Right ventricle myocardium inferior (tissue), 1 donor: ENCODE results near the gene MAST4. TPM values are rescaled to one million over a fixed set of nuclear protein-coding genes. Genes with fewer than 3 reads are reported as not detected.

ENCODE experiments used
- ATAC-seq: fragments of 200-7000 bp; cut with Tn5 transposase; one replicate; pipeline ENCODE4 v1.9.1; 2020; ENCODE audit warnings: mild to moderate bottlenecking, moderate library complexity
- DNase-seq: peaks from one replicate; pipeline ENCODE4 v3.0.0; 2021; ENCODE audit errors: missing footprints
- intact Hi-C: fragments of 100-400 bp; cut with DNase I; formaldehyde crosslinking; loops from one replicate; pipeline ENCODE4 v1.11.0; 2022
- total RNA-seq: library from RNA; stranded (reverse); fragmentation: NEBNext Ultra II Directional; extraction: Animal tissue kit (Norgen Biotek cat#: 25700); gene quantifications from one replicate; pipeline ENCODE4 v1.2.1, GENCODE V29; 2021
- donor health status: DM: no; HTN: yes; CAD: no; lungs with severe emphysema.

The MAST4 gene
- total RNA-seq, 1 donor from 2014 or later, result 39.6 TPM

DNA sequence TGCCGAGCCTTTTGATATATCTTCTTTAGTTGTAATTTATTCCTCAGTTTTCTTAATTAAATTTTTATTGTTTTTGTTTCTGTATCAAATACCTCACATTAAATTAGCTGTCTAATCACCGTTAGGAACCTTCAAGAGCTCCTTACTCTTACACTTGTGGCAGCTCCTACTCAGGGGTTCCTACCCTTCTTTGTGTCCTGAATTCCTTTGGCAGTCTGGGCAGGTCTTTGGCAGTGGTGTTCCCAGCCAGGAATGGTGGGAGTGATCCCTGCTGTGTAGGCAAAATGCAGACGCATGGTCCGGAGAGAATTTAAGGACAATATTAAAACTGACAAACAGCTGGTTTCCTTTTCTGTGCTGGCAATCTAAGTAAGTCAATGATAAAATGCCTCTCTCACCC, 41.8 kb downstream of the MAST4 start:
- DNase-seq (no peak), ATAC-seq (no peak)
- intact Hi-C loops, result loop anchor here (1.0 kb wide), 1 partner anchor 11 kb away; no protein-coding TSS in a partner anchor

DNA sequence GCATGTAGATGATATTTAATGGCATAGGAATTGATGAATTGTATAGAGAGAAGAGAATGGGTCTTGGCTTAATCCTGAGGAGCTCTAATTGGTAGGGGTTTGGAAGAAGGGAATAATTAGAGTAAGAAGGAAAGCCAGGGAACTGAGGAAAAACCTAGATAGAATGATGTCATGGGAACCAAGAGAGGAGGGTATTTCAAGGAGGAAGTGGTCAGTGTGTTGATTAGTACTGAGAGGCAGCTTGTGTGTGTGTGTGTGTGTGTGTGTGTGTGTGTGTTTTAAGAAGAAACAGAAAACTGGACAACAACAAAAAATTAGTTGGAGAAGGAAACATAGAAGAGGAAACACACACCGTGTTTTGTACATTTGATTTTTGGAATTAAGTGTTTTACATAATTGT, 42.8 kb downstream of the MAST4 start:
- ATAC-seq, result no peak
- intact Hi-C loops, result no loop called here

DNA sequence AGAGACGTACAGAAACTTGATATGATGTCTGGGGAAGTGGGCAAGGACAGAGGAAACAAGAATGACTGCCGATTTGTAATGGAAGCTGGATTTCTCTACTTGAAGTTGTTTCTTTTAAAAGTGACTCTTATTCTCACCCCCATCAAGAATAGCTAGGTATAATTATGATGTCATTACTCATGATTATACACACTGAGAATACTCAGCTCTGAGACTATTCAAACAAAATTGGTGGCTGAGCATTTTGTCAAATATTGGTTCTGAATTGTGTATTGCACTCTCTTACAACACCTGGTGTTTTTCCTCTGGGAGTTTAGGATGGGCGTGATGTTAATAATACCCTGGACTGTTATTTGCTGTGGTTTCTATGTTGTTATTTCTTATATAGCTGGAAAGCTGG, 46.3 kb downstream of the MAST4 start:
- intact Hi-C loops, result no loop called here
- no peak for DNase-seq
- no peak for ATAC-seq

More for the DNA sequence above, 42.8 kb downstream of the MAST4 start:
- DNase-seq, result no peak

- ATAC-seq (no peak), DNase-seq (no peak)
- intact Hi-C loops, result no loop called here
Measured at GRCh38 chr5:66643387-66643786, 47.2 kb downstream of the MAST4 start.

DNA sequence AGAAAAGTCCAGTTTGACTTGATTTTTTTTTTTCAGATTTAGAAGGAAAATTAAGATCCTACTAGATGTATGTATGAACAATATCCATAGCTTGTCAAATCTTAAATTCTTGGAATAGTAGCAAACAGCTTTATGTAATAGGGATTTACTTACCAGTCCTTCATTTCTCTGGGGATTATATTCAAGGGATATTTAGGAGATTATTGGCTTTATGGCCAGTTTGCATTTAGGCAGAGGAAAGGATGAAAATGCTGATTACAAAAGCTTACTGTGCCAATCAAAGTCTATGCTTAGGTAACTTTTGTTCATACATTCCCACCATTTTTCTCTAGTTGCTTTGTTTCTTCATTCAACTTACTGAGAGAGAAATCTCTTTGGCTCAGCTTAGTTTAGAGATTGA, 47.9 kb downstream of the MAST4 start:
- ATAC-seq (no peak), DNase-seq (no peak)
- intact Hi-C loops, result no loop called here

DNA sequence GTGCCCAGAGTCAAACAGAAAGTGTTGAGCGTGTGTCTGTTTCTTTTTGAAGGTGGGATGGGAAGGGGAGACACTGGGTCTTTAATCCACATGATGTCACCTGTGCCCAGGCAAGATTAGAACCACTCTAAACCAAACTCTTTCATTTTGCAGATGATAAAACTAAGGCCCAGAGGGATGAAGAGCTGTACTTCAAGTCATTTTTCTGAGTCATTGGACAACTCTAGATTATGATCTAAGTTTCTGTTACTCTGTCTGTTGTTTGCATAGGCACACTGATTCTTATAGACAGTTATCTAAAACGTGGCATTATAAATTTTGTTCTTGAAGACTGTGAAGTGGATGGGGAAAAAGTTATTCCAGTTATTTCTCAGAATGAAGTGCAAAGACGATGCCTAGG, 48.8 kb downstream of the MAST4 start:
- intact Hi-C loops, result no loop called here
- DNase-seq, result no peak
- ATAC-seq, result no peak

GRCh38 chr5:66646570-66646969, 50.4 kb downstream of the MAST4 start:
- intact Hi-C loops, result no loop called here
- ATAC-seq (peak; percentile 59), DNase-seq (no peak)

GRCh38 chr5:66647146-66647856, 51.1 kb downstream of the MAST4 start:
- DNase-seq (no peak), ATAC-seq (peak; percentile 54)
- intact Hi-C loops, result no loop called here

GRCh38 chr5:66652818-66653217, 56.6 kb downstream of the MAST4 start:
- DNase-seq (no peak), ATAC-seq (no peak)
- intact Hi-C loops, result no loop called here

GRCh38 chr5:66653325-66653724, 57.1 kb downstream of the MAST4 start:
- no peak for ATAC-seq
- intact Hi-C loops, result no loop called here

GRCh38 chr5:66655395-66656324, 59.5 kb downstream of the MAST4 start:
- DNase-seq, result no peak
- intact Hi-C loops, result no loop called here
- peak; percentile 62 for ATAC-seq

More at GRCh38 chr5:66653325-66653724, 57.1 kb downstream of the MAST4 start:
- DNase-seq, result no peak

DNA sequence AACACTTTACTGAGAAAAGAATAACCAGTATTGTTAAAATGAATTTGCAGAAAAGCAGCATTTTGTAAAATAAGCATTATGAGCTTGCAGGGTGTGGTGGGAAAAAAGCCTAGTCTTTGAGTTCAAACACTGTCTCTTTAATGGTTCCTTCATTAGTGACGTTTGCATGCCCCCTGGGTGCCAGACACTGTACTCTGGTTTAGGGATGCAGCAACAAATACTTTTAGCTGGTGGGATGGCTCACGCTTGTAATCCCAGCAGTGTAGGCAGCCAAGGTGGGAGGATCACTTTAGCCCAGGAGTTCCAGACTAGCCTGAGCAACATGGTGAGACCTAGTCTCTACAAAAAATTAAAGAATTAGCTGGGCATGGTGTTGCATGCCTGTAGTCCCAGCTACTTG, 62.3 kb downstream of the MAST4 start:
- ATAC-seq, result no peak
- intact Hi-C loops, result no loop called here
- no peak for DNase-seq

DNA sequence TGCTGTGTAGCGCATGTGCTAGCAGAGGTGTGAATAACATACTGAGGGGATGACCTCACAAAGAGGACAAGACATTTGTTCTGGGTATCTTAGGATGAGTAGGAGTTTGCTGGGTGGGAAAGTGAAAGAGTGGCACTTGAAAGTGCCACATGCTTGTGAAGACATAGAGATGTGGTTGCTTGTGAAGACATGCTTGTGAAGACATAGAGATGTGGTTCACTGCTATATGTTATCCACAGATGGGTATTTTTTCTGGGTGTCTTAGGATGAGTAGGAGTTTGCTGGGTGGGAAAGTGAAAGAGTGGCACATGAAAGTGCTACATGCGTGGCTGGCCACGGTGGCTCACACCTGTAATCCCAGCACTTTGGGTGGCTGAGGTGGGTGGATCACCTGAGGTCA, 63.6 kb downstream of the MAST4 start:
- DNase-seq (no peak), ATAC-seq (no peak)
- intact Hi-C loops, result no loop called here

- ATAC-seq, result no peak
- intact Hi-C loops, result no loop called here
- no peak for DNase-seq
Measured at GRCh38 chr5:66660396-66660795, 64.2 kb downstream of the MAST4 start.

DNA sequence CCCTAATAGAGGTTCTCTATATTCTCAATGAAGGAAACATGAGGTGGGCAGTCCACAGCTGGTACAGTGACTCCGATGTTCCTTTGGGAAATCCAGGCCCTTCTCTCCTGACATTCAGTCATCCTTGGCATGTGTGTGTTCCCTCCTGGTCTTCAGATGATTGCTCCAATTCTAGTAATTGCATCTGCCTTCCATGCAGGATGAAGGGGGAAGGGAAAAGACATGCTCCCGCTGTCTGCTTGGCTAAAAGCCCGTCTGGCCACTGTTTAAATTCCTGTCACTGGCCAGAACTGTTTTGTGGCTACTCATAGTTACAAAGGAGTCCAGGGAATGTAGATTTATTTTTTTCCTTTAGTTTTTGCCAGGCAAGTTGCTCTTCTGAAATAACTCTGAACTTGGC, 65.0 kb downstream of the MAST4 start:
- no peak for DNase-seq
- ATAC-seq, result peak; percentile 83
- intact Hi-C loops, result no loop called here

- DNase-seq (no peak), ATAC-seq (no peak)
- intact Hi-C loops, result no loop called here
Measured at GRCh38 chr5:66666778-66667177, 70.6 kb downstream of the MAST4 start.

DNA sequence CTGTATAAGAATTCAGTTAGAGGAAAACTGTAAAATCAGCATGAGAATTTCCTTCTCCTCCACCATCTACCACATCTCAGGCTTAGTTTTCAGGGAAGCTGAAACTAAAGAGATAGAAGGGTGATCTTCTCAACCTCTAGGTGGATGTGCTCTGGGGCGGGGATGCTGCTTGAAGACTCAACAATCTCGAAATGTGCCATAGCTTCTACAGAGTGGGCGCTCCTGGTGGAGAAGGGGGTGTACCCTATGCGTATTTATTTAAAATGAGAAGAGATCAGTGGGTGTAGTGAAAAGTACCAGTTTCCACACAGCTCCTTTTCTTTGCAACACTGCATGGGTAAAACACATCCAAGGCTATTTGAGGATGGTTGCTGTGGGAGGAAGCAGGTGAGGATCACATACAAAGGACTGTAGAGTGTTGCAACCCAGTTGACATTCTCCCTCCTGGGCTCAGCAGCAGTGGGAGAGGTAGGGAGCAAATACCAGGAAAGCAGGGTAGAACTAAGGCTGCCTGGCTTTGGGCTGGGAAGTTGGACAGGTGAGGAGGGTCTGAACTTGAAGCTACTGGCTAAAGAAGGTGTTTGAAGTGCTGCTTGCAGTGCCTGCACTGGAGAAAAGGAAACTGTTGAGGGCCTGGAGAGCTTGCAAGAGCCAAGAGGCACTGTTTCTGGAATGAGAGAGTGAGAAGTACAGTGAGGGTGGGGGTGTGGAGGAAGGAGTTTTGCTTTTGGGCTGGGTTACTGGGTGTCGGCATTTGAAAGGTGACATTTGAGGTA, 73.1 kb downstream of the MAST4 start:
- ATAC-seq (no peak), DNase-seq (no peak)
- intact Hi-C loops, result no loop called here

DNA sequence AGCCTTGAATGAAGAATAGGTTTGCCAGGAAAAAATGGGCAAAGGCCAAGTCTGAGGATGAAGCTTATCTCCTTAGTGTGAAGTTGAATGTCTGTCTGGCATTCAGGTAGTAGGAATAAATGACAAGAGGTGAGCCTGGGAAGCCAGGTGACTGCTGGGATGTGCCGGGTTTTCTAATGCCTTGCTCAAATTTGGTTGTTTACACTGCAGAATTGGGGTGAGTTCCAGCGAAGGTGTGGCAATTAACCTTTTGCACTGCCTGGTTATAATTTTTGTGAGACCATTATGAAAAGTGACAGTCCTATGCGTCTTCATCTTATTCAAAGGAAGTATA, 73.6 kb downstream of the MAST4 start:
- DNase-seq (no peak), ATAC-seq (no peak)
- intact Hi-C loops, result no loop called here

DNA sequence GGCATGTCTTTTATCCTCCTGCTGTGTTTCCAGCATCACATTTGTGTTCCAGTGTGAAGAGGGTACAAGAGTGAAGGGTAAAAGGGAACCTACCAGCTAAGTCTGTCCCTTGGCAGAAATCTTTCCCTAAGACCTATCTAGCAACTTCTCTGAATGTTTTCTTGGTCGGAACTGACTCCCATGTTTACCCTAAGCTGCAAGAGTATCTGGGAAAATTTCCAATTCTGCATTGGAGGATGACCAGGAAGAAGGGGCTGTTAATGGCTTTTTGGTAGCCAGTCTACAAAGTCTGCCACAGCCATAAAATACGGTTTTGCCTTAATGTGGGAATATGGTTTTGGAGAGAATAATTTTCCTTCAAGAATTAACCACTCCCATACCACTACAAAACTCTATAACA, 75.1 kb downstream of the MAST4 start:
- no peak for DNase-seq
- ATAC-seq, result no peak
- intact Hi-C loops, result no loop called here

GRCh38 chr5:66674802-66675201, 78.6 kb downstream of the MAST4 start:
- no peak for DNase-seq
- ATAC-seq, result no peak
- intact Hi-C loops, result no loop called here
